GM19238 (cell line): ENCODE data around the gene LIN7B.
A peak's percentile ranks its signal among the peaks of the same experiment; 100 is the strongest.

ENCODE experiments used
- DNase-seq: peaks from one replicate; pipeline ENCODE4 v3.0.0; 2011; ENCODE audit warnings: low spot score; ENCODE audit not compliant: insufficient read length

The LIN7B gene

GRCh38 chr19:49094505-49095482, 19.4 kb upstream of the LIN7B start:
- DNase-seq, result no peak

DNA sequence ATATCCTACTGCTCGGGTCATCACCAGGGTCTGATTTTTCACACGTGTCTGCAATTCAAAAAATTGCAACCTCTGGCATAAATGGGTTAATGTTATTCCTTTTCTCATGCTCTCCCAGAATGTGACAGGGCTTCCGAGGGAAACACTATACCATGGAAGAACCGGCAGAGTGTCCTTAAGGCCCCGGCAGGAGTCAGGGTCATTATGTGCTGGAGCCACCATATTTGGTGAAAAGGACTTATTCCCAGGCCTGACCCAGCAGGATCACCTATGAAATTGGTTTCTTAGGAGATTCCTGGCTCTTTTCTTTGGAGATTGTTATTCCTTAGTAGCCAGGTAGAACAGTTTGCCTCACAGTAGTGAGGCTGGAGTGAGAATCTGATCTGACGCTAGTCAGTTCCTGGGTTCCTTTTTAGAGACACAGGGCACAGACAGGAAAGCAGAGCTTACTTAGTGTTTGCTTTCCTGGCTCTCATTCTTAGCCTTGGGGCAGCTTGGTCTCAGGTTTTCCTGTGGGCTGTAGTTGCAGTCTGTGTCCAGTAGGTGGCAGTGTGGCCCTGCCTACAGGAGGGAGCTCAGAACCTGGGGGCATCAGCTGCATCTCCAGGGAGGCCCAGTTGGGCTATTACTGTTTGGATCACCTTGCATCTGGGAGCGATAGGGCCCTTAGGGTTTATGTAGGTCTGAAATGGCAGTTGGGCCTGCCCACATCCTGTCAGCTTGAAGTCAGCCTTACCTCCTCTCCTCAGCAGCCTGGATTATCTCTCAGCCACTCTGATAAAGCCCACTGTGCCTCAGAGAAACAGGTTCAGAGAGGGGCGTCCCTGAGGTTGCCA, 16.5 kb upstream of the LIN7B start:
- peak; percentile 79 for DNase-seq

DNA sequence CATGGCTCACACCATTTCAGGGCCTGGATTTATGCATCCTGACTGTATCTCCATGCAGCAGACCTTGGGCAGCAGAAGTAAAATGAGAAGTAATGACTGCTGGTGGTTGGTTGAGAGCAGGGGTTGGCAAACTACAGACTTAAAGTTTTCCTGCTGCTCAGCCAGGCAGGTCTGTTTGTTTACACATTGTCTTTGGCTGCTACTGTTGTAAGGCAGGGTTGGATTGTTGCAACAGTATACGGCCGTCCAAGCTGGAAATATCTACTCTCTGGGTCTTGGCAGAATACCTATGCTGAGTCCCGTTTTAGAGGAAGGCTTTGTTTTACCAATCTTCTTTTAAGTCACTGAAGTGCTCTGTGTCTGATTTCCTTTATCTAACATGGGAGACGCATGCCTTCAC, 15.4 kb upstream of the LIN7B start:
- DNase-seq, result no peak

DNA sequence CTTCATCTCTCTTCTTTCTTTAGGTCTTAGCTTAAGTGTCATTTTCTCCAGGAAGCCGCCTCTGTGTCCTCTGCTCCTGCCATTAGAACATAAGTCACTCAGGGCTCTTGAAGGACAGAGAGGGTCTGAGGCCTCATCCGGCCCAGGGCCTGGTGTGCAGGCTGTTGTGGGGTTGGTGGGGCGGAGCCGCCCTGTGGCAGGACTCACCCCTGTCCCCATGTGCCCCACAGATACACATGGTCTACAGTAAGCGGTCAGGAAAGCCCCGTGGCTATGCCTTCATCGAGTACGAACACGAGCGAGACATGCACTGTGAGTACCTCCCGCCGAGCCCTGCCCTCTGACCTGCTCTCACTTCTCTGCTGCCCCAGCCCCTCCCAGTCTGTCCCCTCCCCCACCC, 13.0 kb upstream of the LIN7B start:
- no peak for DNase-seq

DNA sequence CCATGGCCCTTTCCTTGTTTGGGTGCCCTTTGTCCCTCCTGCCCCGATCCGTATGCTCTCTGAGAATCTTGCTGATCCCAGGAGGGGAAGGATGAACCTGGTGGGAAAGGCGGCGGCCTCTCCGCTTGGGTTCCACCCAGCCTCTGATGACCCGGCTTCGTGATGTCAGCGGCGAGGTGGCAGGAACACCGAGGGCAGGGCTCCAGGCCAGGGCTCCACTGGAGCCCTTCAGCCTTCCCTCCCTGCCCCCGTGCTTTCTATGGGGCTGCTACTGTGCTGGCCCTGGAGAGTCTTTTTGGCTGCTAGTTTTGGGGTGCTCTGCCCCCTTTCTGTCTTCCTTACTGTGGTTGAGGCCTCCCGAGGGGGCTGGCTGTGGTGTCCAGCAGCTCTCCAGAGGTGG, 11.9 kb upstream of the LIN7B start:
- no peak for DNase-seq

DNA sequence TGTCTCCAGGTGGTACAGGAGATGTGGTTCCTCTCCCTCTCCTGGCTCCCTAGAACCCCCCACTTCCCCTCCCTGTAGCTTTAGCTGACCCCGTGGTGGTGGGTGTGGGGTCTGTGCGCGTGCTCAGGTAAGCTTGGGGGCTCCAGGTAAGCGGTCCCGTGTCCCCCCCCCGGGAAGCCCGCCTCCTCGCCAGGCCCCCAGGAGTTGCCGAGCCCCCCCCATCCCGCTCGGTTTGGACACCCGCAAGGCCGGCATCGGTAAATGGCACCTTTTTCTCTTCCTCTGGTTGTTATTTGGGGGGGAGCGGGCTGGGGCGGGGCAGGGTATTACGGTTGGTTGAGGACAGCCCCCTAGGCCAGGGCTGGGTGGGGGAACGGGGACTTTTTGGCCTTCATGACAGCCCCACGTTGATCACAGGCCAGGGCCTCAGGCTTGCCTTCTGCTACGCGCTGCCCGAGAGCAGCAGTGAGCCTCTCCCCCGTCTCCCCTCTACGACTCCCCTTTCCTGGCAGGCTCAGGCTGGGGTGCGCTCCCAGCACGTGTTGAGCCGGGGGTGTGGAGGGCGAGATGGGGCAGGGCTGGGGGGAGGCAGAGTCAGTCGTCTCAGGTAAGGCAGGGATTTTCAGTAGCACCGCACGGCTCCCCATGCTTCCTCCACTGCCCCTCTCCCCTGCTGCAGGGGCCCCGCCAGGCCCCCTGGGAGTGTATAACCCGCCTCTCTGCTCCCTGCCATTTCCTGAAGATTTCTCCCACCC, 10.7 kb upstream of the LIN7B start:
- no peak for DNase-seq

DNA sequence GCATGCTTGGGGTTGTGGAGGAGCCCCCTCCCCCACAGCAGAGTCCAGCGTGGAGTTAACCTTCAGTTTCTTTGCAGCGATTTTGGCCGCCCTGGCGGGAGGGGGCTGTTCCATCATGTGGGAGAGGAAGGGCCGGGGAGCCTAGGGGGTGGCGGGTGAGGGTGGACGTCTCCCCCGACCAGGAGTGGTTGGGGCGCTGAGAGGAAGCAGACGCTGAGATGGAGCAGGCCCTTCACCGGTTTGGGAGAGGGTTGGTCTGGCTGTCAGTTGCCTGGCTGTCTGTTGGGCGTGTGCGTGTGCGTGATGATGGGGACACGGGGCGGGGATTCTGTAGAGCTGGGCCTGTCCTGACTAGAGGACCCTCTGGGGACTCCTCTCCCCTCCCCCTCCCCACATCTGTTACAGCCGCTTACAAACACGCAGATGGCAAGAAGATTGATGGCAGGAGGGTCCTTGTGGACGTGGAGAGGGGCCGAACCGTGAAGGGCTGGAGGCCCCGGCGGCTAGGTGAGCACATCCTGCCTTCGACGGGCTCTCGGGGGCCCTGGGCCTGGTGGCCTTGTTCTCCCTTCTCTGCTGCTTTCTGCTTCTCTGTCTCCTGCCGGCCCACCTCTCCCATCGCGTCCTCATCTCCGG, 9.8 kb upstream of the LIN7B start:
- no peak for DNase-seq

GRCh38 chr19:49106648-49107135, 7.5 kb upstream of the LIN7B start:
- peak; percentile 49 for DNase-seq

- no peak for DNase-seq
These were observed 6.3 kb upstream of the LIN7B start for GRCh38 chr19:49107625-49108459.

- no peak for DNase-seq
These were observed 5.1 kb upstream of the LIN7B start for GRCh38 chr19:49109051-49109450.

GRCh38 chr19:49109569-49110233, 4.5 kb upstream of the LIN7B start:
- no peak for DNase-seq

- DNase-seq, result no peak
These were observed 3.6 kb upstream of the LIN7B start for GRCh38 chr19:49110567-49110966.

DNA sequence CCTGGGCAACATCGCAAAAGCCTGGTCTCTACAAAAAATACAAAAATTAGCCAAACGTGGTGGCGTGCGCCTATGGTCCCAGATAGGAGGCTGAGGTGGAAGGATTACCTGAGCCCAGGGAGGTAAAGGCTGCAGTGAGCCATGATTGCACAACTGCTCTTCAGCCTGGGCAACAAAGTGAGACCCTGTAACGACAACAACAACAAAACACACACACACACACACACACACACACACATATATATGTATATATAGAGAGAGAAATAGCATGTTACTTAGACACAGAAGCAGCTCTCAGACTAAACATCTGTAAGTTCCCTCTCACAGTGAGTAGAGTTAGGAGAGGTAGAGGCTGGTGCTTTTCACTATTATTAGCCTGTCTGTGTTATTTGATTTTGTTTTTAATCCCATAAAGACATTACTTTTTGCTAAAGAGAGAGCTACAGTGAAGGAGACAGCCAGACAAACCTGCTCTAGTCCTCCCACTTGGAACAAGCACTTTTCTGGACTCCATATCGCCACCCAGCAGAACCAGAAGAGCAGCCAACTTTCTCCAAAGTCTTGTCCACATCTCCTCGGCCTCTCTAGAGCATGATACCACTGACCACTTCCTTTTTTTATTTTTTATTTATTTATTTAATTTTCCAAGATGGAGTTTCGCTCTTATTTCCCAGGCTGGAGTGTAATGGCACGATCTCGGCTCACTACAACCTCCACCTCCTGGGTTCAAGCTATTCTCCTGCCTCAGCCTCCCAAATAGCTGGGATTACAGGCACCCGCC, 2.8 kb upstream of the LIN7B start:
- DNase-seq, result no peak

DNA sequence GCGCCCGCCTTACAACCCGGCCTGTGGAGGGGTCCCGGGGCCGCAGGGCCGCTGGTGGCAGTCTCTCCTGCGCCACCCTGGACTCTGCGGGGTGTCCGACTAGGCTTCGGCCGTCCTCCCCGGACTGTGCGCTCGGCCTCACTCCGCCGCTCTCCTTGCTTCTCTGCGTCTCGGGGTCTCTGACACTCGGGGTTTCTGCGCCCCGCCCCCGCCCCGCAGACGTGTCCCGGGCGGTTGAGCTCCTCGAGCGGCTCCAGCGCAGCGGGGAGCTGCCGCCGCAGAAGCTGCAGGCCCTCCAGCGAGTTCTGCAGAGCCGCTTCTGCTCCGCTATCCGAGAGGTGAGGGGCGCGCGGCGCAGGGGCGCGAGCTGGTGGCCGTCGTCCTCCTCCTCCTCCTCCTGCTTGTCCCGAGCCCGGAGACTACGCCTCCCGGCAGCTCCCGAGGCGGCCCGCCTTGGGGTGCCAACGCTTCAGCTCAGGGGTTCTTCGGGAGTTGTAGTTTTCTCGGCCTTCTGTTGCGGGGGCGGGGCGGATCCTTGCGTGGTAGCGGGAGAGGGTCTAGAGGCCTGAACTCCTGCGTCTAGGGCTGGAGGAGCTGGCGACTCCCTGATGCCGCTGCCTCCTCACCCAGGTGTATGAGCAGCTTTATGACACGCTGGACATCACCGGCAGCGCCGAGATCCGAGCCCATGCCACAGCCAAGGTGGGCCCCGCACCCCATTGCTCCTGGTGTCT, 627 bp downstream of the LIN7B start:
- no peak for DNase-seq

GRCh38 chr19:49116544-49116943, 2.4 kb downstream of the LIN7B start:
- DNase-seq, result no peak

DNA sequence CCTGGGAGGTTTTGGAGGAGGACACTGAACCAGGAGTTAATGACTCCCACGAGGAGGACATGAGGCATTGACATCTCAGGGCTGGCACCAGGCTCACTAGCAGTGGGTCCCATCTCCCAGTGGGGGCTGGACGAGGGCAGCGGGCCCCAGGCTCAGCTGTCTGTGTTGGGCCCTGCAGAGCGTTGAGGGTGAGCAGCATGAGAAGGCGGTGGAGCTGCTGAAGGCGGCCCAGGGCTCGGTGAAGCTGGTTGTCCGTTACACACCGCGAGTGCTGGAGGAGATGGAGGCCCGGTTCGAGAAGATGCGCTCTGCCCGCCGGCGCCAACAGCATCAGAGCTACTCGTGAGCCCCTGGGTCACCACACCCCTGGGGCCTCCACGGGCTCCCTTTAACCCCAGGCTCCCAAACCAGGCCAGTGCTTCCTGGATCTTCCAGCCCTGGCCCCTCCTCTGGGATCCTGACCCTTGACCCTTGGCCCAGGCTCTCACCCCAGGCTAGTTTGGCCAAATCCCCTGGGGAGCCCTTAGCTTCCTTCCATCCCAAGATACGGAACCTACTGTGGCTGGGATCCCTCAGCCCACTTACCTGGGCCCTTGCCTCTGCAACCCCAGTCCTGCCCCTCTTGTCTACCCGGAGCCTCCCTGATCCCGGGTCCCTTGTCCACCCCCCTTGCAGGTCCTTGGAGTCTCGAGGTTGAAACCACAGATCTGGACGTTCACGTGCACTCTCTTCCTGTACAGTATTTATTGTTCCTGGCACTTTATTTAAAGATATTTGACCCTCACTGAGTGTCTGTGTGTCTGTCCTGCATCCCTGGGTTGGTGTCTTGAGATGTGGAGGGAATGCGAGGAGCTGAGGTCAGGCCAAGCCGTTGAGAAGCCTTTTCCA, 3.8 kb downstream of the LIN7B start:
- DNase-seq, result no peak
